ENCODE data around the gene MTRF1.
"Not testable (repeated sequence)": the region's sequence is repeated elsewhere in the genome, so short reads cannot be mapped to it uniquely, and the experiment has no call there.

Gene MTRF1

GRCh38 chr13:41220401-41220800 is 43.0 kb downstream of the MTRF1 start:
- no peak for DNase-seq

GRCh38 chr13:41216160-41216559 is 47.2 kb downstream of the MTRF1 start:
- DNase-seq, result no peak

- DNase-seq, result no peak
Observed at GRCh38 chr13:41213919-41214318, 49.5 kb downstream of the MTRF1 start.

GRCh38 chr13:41213316-41213715 is 50.1 kb downstream of the MTRF1 start:
- DNase-seq, result no peak

- no peak for DNase-seq
Observed at GRCh38 chr13:41212881-41213280, 50.5 kb downstream of the MTRF1 start.

GRCh38 chr13:41211062-41211461 is 52.3 kb downstream of the MTRF1 start:
- DNase-seq, result no peak

- DNase-seq, result no peak
Observed at GRCh38 chr13:41206467-41206866, 56.9 kb downstream of the MTRF1 start.

- DNase-seq, result no peak
Observed at GRCh38 chr13:41203810-41204209, 59.6 kb downstream of the MTRF1 start.

GRCh38 chr13:41200126-41200525 is 63.2 kb downstream of the MTRF1 start:
- no peak for DNase-seq

GRCh38 chr13:41199526-41199925 is 63.9 kb downstream of the MTRF1 start:
- DNase-seq, result no peak

- DNase-seq, result no peak
Observed at GRCh38 chr13:41199079-41199478, 64.3 kb downstream of the MTRF1 start.

- no peak for DNase-seq
Observed at GRCh38 chr13:41196620-41197019, 66.8 kb downstream of the MTRF1 start.

- DNase-seq, result no peak
Observed at GRCh38 chr13:41196011-41196410, 67.4 kb downstream of the MTRF1 start.

GRCh38 chr13:41193919-41194824 is 69.2 kb downstream of the MTRF1 start, which contains the start of gene KBTBD7:
KBTBD7 (minus strand) TSS chr13:41194569; CDS start chr13:41194257, 312 bp downstream.
- DNase-seq, result peak; percentile 94

- DNase-seq, result no peak
Observed at GRCh38 chr13:41193469-41193868, 69.9 kb downstream of the MTRF1 start.

- no peak for DNase-seq
Observed at GRCh38 chr13:41188584-41188983, 74.8 kb downstream of the MTRF1 start.

- no peak for DNase-seq
Observed at GRCh38 chr13:41186481-41186880, 76.9 kb downstream of the MTRF1 start.

- no peak for DNase-seq
Observed at GRCh38 chr13:41182231-41182630, 81.1 kb downstream of the MTRF1 start.

GRCh38 chr13:41179593-41180250 is 83.7 kb downstream of the MTRF1 start:
- no peak for DNase-seq

- DNase-seq, result no peak
Observed at GRCh38 chr13:41178040-41178439, 85.3 kb downstream of the MTRF1 start.

- no peak for DNase-seq
Observed at GRCh38 chr13:41177616-41178015, 85.8 kb downstream of the MTRF1 start.

GRCh38 chr13:41175576-41175975 is 87.8 kb downstream of the MTRF1 start:
- not testable (repeated sequence) for DNase-seq

Data from stimulated activated CD4-positive, alpha-beta T cell treated with anti-CD3 and anti-CD28 coated beads, Interleukin-4, amount 100 ng/mL, for 1 hour (primary cell).